GM21447 (cell line): ENCODE measurements around the gene NR1D1.
A peak's percentile ranks its signal among the peaks of the same experiment; 100 is the strongest.

Experiments used
- ATAC-seq: cut with Tn5 transposase; IDR thresholded peaks from one replicate; pipeline ENCODE4 v1.9.1; 2021; ENCODE audit not compliant: unreplicated experiment

NR1D1 gene

DNA sequence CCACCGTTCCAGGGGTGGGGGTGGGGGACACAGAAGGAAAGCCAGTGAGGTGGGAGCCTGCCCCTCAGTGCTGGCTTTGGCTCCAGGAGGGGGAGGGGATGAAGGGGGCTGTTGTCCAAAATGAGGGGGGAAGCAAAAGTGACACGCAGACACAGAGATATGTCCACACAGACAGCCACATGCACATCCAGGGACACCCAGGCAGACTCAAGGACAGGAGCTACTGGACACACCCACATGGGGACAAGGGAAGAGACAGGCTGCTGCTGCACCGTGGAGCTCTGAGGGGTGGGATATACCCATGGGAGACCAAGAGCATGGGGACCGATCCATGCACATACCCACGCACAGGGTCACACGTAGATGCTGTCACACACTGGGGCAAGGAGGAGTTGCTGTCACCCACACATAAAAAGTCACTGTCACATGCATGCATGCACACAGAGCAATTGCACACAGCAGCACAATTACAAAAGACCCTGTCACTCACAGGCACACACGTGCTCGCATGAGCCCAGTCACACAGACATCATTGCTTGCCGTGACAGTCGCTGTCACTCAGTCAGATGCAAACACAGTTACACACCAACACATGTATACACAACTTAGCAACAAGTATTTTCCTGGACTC is 36.4 kb downstream of the NR1D1 start:
- no peak for ATAC-seq

DNA sequence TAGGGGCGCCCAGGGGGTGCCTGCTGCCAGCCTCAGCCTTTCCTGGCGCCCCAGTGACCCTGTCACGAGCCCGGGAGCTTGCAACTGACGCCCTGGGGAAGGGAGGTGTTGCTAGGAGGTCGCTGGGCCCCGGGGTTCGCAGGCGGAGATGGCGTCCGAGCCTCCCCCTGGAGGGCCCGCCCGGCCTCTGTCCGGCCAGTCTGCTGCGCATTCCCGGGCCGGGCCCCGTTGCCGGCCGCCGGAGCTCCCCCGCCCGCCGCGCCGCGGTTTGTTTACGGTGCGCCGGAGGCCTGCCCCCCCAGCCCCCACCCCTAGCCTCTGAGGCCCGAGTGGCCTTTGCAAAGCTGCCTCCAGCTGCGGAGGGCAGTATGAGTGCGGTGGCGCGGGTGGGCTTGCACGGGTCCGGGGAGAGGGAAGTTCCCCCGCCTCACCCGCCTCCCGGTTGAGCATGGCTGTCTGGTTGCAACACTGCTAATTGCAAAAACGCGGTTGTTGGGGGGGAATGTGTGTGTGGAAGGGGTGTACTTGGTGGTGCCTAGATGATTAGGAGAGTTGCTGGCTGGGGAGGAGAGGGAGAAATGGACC is 37.1 kb downstream of the NR1D1 start:
- ATAC-seq = peak; percentile 43

DNA sequence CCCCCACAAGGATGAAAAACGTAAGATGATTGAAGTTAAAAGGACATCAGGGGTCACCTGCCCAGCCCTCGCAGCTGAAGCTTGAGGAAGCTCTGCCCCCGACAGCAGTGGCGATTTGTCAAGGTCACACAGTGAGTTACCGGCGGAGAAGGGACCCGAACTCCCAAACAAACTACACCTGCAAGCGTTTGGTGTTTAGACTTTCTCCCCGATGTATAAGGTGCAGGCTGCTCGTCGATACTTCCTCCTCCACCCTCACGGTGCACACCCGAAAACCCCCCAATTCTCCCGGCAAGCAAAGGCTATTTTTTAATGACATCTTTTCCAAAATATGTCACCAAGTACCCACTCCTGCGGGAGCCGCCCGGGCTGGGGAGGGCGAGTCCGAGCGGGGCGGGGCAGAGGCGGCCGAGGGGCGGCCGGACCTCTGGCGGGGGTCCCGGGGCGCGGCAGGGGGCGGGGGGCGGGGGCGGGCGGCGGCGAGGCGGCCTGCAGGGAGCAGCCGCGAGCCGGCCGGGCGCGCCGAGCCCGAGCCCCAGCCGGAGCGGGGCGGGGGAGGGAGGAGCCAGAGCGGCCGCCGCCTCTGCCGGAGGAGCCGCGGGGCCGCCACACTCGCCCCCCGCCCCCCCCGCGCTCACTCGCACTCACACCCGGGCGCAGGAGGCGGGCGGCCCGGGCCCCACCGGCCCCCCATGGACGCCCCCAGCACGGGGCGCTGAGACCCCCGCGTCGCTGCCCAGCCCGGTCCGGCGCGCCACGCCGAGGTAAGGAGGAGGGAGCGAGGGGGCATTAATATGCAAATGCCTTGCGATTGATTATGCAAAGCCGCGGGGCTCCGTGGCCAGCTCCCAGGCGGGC is 37.8 kb downstream of the NR1D1 start, which contains the start of gene THRA:
Gene THRA (plus strand): TSS at position 637 of the 858 bp plus-strand sequence. CDS start 11,524 bp downstream, outside the sequence.
- ATAC-seq = peak; percentile 57

DNA sequence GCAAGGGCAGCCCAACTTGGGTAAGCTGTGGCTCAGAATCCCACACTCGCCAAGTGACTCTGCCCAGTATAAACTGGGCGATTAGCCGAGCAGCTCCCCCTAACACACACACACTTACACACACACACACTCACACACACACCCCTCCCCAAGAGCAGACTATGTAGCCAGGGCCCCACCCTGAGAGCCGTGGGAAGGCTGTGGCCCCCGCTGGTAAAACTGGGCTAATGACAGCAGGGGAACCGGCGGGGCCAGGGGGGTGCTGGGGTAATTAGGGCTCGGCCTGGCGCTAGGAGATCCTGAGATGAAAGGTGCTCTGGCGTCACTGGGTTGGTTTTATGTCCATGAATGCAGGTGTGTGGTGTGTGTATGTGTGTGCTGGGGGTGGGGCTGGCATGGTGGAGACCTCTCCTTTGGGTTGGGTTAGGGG is 38.8 kb downstream of the NR1D1 start:
- no peak for ATAC-seq

DNA sequence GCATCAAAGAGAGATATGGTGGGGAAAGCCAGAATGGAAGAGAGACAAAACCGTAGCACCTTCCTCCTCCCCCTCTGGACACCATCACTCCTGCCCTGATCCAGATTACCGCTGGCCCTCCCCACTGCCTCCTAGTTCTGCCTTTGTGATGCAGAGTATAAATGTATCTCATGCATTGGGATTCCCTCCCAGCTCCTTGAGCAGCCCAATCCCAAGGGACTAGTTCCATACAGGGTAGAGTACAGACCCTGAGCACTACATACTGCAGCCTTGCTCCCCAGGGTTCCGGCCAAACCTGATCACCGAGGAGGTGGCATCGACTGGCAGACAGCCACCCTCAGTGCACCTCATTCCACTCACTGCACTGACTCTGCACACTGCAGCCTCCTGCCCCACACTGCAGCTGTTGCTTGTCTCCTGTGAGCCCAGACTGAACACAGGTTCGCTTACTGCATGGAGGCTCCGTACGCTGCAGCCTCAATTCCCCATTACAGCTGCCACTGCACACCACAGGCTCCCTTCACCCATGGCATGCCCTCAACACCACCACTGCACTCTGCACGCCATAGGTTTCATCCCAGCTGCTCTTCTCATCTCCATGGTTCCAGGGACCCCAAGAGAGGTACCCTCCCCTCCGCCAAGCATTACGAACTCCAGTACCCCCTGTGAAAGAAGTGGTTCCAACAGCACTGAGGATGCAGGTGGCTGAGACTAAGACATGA is 39.3 kb downstream of the NR1D1 start:
- no peak for ATAC-seq

DNA sequence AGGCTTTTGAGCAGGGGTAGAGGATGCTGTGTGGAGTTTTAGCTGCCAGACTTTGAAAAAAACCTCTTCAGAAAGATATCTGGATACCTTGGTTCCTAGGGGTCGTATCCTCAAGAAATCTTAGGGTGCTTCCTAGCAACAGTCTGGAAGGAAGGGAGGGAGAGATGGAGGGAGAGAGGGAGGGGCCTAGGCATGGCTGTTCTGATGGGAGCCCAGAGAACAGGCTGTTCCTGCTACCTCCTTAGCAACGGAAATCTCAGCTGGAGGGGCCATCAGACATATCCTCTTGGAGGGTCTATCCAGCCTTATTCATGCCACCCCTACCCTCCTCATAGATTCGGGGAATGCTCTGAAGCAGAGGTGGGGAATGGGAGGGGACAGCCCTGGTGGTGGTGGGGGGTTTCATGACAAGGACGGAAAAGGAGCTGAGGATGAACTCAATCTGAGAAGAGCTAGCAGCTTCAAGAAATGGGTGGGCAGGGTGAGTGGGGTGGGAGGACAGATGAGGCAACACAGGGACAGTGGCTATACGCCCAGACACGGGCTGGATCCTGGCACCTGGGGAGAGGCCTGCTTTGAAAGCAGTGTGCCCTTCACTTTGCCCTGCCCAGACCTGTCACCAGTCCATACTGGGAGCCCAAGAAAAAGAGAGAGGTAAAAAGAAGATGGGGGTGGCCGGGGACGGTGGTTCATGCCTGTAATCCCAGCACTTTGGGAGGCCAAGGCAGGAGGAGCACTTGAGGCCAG is 40.5 kb downstream of the NR1D1 start:
- ATAC-seq = no peak

DNA sequence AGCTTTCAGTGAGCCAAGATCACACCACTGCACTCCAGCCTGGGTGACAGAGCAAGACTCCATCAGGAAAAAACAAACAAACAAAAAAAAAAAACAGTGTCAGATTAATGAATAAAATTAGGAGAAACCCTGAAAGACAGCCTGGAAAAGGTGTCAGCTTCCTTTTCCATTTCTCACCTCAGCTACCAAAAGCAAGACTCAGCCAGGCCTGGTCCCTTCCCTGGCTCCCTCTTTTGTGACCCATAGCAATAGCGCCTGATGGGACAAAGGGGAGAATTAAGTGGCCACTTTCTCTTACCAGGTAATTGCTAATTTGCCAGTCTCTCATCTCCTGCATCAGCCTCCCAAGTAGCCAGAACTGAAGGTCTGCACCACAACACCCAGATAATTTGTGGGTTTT is 41.5 kb downstream of the NR1D1 start:
- ATAC-seq = no peak

DNA sequence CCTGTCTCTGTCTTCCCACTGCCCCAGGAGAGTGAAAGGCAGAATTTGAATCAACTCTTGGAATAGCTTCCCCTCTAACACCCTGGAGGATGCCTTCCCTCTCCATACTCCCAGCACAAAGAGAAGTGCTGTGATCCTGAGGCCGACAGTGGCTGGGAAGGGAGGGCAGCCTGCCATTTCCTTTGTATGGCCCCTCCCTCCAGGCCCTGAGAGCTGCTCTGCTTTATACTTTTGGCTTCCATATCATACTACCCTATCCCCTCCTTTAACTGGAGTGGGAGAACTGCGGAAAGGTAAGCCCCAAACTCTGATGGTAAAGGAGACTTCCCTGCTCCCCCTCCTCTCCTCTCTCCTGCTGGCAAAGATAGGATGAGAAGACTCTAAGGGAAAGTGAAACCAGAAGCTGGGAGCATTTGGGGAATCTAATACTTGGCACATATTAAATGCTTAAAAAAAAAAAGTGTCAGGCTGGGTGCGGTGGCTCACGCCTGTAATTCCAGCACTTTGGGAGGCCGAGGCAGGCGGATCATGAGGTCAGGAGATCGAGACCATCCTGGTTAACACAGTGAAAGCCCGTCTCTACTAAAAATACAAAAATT is 42.1 kb downstream of the NR1D1 start:
- no peak for ATAC-seq

DNA sequence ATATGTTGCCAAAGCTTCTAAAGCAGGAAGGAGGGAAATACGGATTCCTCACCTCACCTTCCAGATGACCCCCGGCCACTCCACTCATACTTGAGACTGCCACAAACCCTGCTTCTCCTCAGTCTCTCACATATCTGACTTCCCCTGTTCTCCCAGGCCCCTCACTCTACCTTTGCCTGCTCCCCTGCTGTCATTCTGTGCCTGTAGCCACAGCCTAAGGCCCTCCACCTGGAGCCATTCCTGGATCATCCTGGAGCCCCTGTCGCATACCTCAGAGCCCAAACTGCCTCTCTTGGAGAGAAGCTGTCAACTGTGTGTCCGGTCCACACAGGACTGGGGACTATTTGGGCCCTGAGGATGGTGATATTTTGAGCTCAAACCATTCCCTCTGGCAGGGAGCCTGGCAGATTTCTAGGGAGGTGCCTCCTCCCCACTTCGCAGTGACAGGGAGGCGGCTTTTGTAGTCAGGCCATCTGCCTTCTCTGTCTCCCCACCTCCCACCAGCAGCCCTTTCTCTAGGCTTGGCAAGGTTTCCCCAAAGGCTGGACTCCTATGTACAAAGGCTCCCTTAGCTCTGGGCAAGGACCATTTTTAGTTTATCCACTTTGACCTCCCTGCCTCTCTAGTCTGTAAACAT is 43.9 kb downstream of the NR1D1 start:
- no peak for ATAC-seq
